ENCODE results near the gene HLCS. TPM values are rescaled to one million over a fixed set of nuclear protein-coding genes. Genes with fewer than 3 reads are reported as not detected.

Gene HLCS
- total RNA-seq, 4 donors from 2014 or later = 3.1 to 19.4 (median 8.9) TPM

GRCh38 chr21:36710729-36711048 is 255.8 kb downstream of the HLCS start:
- H3K4me3 ChIP-seq (ENCODE audit: low read depth, poor library complexity, severe bottlenecking) = no peak overlapping the region
- intact Hi-C loops (cut with DNase I; ENCODE audit: low total_unique reads) = no loop called here
- peak in 1 of 2 donors; percentile 56 for DNase-seq (ENCODE audit: low spot score in 2 of 2)
- WGBS, 2 donors = 14 to 22% methylated on average over 13 of the region's 13 CpGs
- TF ChIP-seq CTCF (IDR thresholded peaks at IDR 0.05) (no peak), POLR2A (IDR thresholded peaks at IDR 0.05) (no peak)

- H3K4me3 ChIP-seq (ENCODE audit: low read depth, poor library complexity, severe bottlenecking) = no peak overlapping the region
- TF ChIP-seq POLR2A (IDR thresholded peaks at IDR 0.05) (no peak), CTCF (IDR thresholded peaks at IDR 0.05) (no peak)
- peak in 1 of 2 donors; percentile 53 for DNase-seq (ENCODE audit: low spot score in 2 of 2)
- intact Hi-C loops (cut with DNase I; ENCODE audit: low total_unique reads) = no loop called here
- 10 to 14% methylated on average over 35 to 38 of the region's 38 CpGs for WGBS, 2 donors
These were observed 256.4 kb downstream of the HLCS start for GRCh38 chr21:36709868-36710728.

- WGBS, 2 donors = 3 to 5% methylated on average over 25 to 28 of the region's 55 CpGs
- TF ChIP-seq POLR2A (IDR thresholded peaks at IDR 0.05) (no peak), CTCF (IDR thresholded peaks at IDR 0.05) (no peak)
- no peak overlapping the region for H3K4me3 ChIP-seq (ENCODE audit: low read depth, poor library complexity, severe bottlenecking)
- DNase-seq (ENCODE audit: low spot score in 2 of 2) = peak in 1 of 2 donors; percentile 75
- intact Hi-C loops (cut with DNase I; ENCODE audit: low total_unique reads) = no loop called here
These were observed 257.2 kb downstream of the HLCS start for GRCh38 chr21:36709030-36709867.

- DNase-seq (ENCODE audit: low spot score in 2 of 2) = peak in 1 of 2 donors; percentile 80
- H3K4me3 ChIP-seq (ENCODE audit: low read depth, poor library complexity, severe bottlenecking) = no peak overlapping the region
- 2 to 4% methylated on average over 35 to 43 of the region's 44 CpGs for WGBS, 2 donors
- TF ChIP-seq POLR2A (IDR thresholded peaks at IDR 0.05) (no peak), CTCF (IDR thresholded peaks at IDR 0.05) (no peak)
- intact Hi-C loops (cut with DNase I; ENCODE audit: low total_unique reads) = no loop called here
These were observed 258.0 kb downstream of the HLCS start for GRCh38 chr21:36708286-36709029.

GRCh38 chr21:36707763-36708285 is 258.6 kb downstream of the HLCS start:
- intact Hi-C loops (cut with DNase I; ENCODE audit: low total_unique reads) = no loop called here
- TF ChIP-seq POLR2A (IDR thresholded peaks at IDR 0.05) (no peak), CTCF (IDR thresholded peaks at IDR 0.05) (no peak)
- peak in 1 of 2 donors; percentile 62 for DNase-seq (ENCODE audit: low spot score in 2 of 2)
- 2 to 5% methylated on average over 12 to 22 of the region's 53 CpGs for WGBS, 2 donors
- H3K4me3 ChIP-seq (ENCODE audit: low read depth, poor library complexity, severe bottlenecking) = no peak overlapping the region
